ENCODE measurements around the gene PLPP7. TPM values are rescaled to one million over a fixed set of nuclear protein-coding genes. Genes with fewer than 3 reads are reported as not detected.

The PLPP7 gene
- total RNA-seq, 1 donor from 2014 or later, result 2.0 TPM

GRCh38 chr9:131280660-131281059 lies 8.9 kb upstream of the PLPP7 start:
- DNase-seq (ENCODE audit: low read depth in 2 of 2), result no peak

GRCh38 chr9:131281119-131281965 lies 8.2 kb upstream of the PLPP7 start:
- no peak for DNase-seq (ENCODE audit: low read depth in 2 of 2)

GRCh38 chr9:131282175-131282574 lies 7.3 kb upstream of the PLPP7 start:
- DNase-seq (ENCODE audit: low read depth in 2 of 2), result no peak

GRCh38 chr9:131282688-131283422 lies 6.7 kb upstream of the PLPP7 start:
- DNase-seq (ENCODE audit: low read depth in 2 of 2), result no peak

- DNase-seq (ENCODE audit: low read depth in 2 of 2), result no peak
Measured at GRCh38 chr9:131284856-131285255, 4.7 kb upstream of the PLPP7 start.

- no peak for DNase-seq (ENCODE audit: low read depth in 2 of 2)
Measured at GRCh38 chr9:131287359-131287758, 2.2 kb upstream of the PLPP7 start.

GRCh38 chr9:131288217-131288616 lies 1.3 kb upstream of the PLPP7 start:
- no peak for DNase-seq (ENCODE audit: low read depth in 2 of 2)

- no peak for DNase-seq (ENCODE audit: low read depth in 2 of 2)
Measured at GRCh38 chr9:131290036-131290766, 678 bp downstream of the PLPP7 start.

GRCh38 chr9:131290767-131291370 lies 1.3 kb downstream of the PLPP7 start:
- no peak for DNase-seq (ENCODE audit: low read depth in 2 of 2)

GRCh38 chr9:131291795-131292315 lies 2.3 kb downstream of the PLPP7 start:
- DNase-seq (ENCODE audit: low read depth in 2 of 2), result no peak

GRCh38 chr9:131292937-131293336 lies 3.4 kb downstream of the PLPP7 start:
- no peak for DNase-seq (ENCODE audit: low read depth in 2 of 2)

GRCh38 chr9:131296460-131296859 lies 6.9 kb downstream of the PLPP7 start:
- no peak for DNase-seq (ENCODE audit: low read depth in 2 of 2)

GRCh38 chr9:131296906-131297500 lies 7.5 kb downstream of the PLPP7 start:
- DNase-seq (ENCODE audit: low read depth in 2 of 2), result no peak

- no peak for DNase-seq (ENCODE audit: low read depth in 2 of 2)
Measured at GRCh38 chr9:131297903-131298302, 8.4 kb downstream of the PLPP7 start.

- DNase-seq (ENCODE audit: low read depth in 2 of 2), result no peak
Measured at GRCh38 chr9:131298341-131298740, 8.8 kb downstream of the PLPP7 start.

GRCh38 chr9:131298816-131299215 lies 9.3 kb downstream of the PLPP7 start:
- no peak for DNase-seq (ENCODE audit: low read depth in 2 of 2)

GRCh38 chr9:131299346-131299960 lies 9.9 kb downstream of the PLPP7 start:
- DNase-seq (ENCODE audit: low read depth in 2 of 2), result no peak

GRCh38 chr9:131299961-131300347 lies 10.4 kb downstream of the PLPP7 start:
- DNase-seq (ENCODE audit: low read depth in 2 of 2), result no peak

GRCh38 chr9:131300444-131300843 lies 10.9 kb downstream of the PLPP7 start:
- DNase-seq (ENCODE audit: low read depth in 2 of 2), result no peak

- DNase-seq (ENCODE audit: low read depth in 2 of 2), result no peak
Measured at GRCh38 chr9:131302244-131303075, 12.9 kb downstream of the PLPP7 start.
